Keratinocyte (primary cell): ENCODE data around the gene PIGQ. TPM values are rescaled to one million over a fixed set of nuclear protein-coding genes. Genes with fewer than 3 reads are reported as not detected.
A peak's percentile ranks its signal among the peaks of the same experiment; 100 is the strongest.

Source experiments
- DNase-seq: peaks from one replicate; pipeline ENCODE4 v3.0.0-alpha.2; 2011; ENCODE audit warnings: low read depth, missing footprints, low spot score
- FAIRE-seq: peaks from 2 replicates; lab custom pipeline; 2011; peaks lifted over from hg19 to GRCh38; lab: Jason Lieb, UNC
- H2AFZ ChIP-seq: 2 replicates; pipeline ENCODE4 v1.6.0; 2012; ENCODE audit warnings: low read length, control low read depth, inconsistent platforms; ENCODE audit not compliant: control insufficient read depth
- H3K27ac ChIP-seq: 2 replicates; pipeline ENCODE4 v1.5.1; 2011; ENCODE audit warnings: low read length; ENCODE audit not compliant: control insufficient read depth, insufficient read depth
- H3K27me3 ChIP-seq: 3 replicates; pipeline ENCODE4 v1.6.0; 2011; ENCODE audit warnings: low read length; ENCODE audit not compliant: control insufficient read depth, insufficient read depth; ENCODE audit errors: extremely low read depth
- H3K36me3 ChIP-seq, 2 experiments: 2 replicates in 1 of 2; 3 replicates in 1 of 2; pipeline ENCODE4 v1.5.1; 2011; ENCODE audit warnings: low read length in 2 of 2, mild to moderate bottlenecking in 1 of 2; ENCODE audit not compliant: control insufficient read depth in 2 of 2, insufficient read depth in 2 of 2; ENCODE audit errors: extremely low read depth in 1 of 2
- H3K4me1 ChIP-seq: 3 replicates; pipeline ENCODE4 v1.5.1; 2011; ENCODE audit warnings: low read length; ENCODE audit not compliant: control insufficient read depth, insufficient read depth; ENCODE audit errors: extremely low read depth
- H3K4me2 ChIP-seq: 3 replicates; pipeline ENCODE4 v1.6.0; 2011; ENCODE audit warnings: low read depth, low read length; ENCODE audit not compliant: control insufficient read depth, insufficient read depth; ENCODE audit errors: extremely low read depth
- H3K4me3 ChIP-seq, 3 experiments: fragments of 200-600 bp in 1 of 3; sonication (generic) in 1 of 3; 2 replicates in 2 of 3; 3 replicates in 1 of 3; pipeline ENCODE4 v1.5.1; 2011 to 2016; ENCODE audit warnings: low read length in 3 of 3, mild to moderate bottlenecking in 3 of 3, control low read depth in 2 of 3, inconsistent platforms in 1 of 3, low read depth in 1 of 3, mixed read lengths in 1 of 3, mixed run types in 1 of 3, moderate library complexity in 1 of 3; ENCODE audit not compliant: control insufficient read depth in 2 of 3, insufficient read depth in 2 of 3; ENCODE audit errors: extremely low read depth in 1 of 3
- H3K79me2 ChIP-seq: 2 replicates; pipeline ENCODE4 v1.6.0; 2012; ENCODE audit warnings: low read length; ENCODE audit not compliant: control insufficient read depth, insufficient read depth
- H3K9ac ChIP-seq: 3 replicates; pipeline ENCODE4 v1.6.0; 2011; ENCODE audit warnings: low read length; ENCODE audit not compliant: control insufficient read depth, insufficient read depth; ENCODE audit errors: extremely low read depth
- H3K9me1 ChIP-seq: 3 replicates; pipeline ENCODE4 v1.6.0; 2011; ENCODE audit warnings: low read length; ENCODE audit not compliant: control insufficient read depth, insufficient read depth; ENCODE audit errors: extremely low read depth
- H3K9me3 ChIP-seq: 2 replicates; pipeline ENCODE4 v1.5.1; 2012; ENCODE audit warnings: low read depth, low read length; ENCODE audit not compliant: control insufficient read depth
- H4K20me1 ChIP-seq: 3 replicates; pipeline ENCODE4 v1.6.0; 2011; ENCODE audit warnings: low read length; ENCODE audit not compliant: control insufficient read depth, insufficient read depth; ENCODE audit errors: extremely low read depth
- EZH2 ChIP-seq: IDR thresholded peaks from one replicate; pipeline ENCODE4 v1.6.1; 2012; ENCODE audit warnings: inconsistent platforms, mild to moderate bottlenecking, low read length, moderate library complexity
- dilution Hi-C: fragments of 300-500 bp; cut with MboI; formaldehyde crosslinking; loops from one replicate; pipeline ENCODE4 v1.7.0; 2020; ENCODE audit warnings: low sequenced_read_pairs; ENCODE audit not compliant: extremely low pct_ligation_motif_present
- polyA plus RNA-seq, 5 experiments: library from polyadenylated mRNA; depleted of rRNA in 3 of 5; stranded (reverse) in 3 of 5; stranded (forward) in 1 of 5; unstranded in 1 of 5; fragments of >200 nt; gene quantifications; 1 replicate in 1 of 5; 2 replicates in 3 of 5; 3 replicates in 1 of 5; pipeline versions ENCODE4 v1.2.1 to v1.2.3, GENCODE V29; 2011 to 2012; ENCODE audit warnings: missing spikeins in 2 of 5, low read depth in 1 of 5, low replicate concordance in 1 of 5
- TF ChIP-seq, protein P1 (sequence below), 3 experiments: IDR thresholded peaks in 1 of 3; conservative IDR thresholded peaks in 1 of 3; optimal IDR thresholded peaks in 1 of 3; 2 replicates in 2 of 3; 3 replicates in 1 of 3; pipeline versions ENCODE3 to v1.5.1; 2011; ENCODE audit warnings: low read length in 3 of 3, mild to moderate bottlenecking in 3 of 3, moderate library complexity in 2 of 3, control low read depth in 1 of 3, inconsistent platforms in 1 of 3; ENCODE audit not compliant: insufficient read depth in 2 of 3; ENCODE audit errors: extremely low read depth in 1 of 3

The PIGQ gene
- polyA plus RNA-seq, 1 donor (not counting 4 experiments of a cell fraction or from before 2014, with no cell fraction given) = 11.2 TPM

DNA sequence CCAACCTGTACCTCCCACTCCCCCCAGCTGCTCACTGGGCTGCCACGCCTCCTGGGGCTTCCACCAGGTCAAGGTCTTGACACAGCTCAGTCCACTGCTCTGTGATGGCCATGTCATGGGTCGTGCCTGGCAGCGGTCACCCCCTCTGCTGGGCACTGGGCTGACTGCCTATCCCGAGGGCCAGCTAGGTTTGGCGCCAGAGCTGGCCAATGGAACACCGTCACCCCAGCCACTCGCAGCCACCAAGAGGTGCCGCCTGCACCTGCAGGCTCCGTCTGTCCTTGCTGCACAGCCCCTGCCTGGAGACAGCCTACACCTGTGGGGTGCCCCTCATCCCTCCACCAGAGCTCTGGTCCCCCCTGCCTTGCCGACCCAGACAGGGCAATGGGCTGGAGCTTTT, 15.6 kb downstream of the PIGQ start:
- Histone ChIP-seq H3K9ac (no peak overlapping the region), H3K27ac (no peak overlapping the region), H3K27me3 (peaks cover 3% of the 10 kb centered on the region), H3K4me3 (no peak overlapping the region), H3K9me3 (no peaks in the 10 kb centered on the region), H3K4me2 (no peak overlapping the region), H3K36me3 (peaks cover 0 to 2% of the 10 kb centered on the region in 2 experiments), H3K4me1 (peaks cover 13% of the 10 kb centered on the region), H3K9me1 (no peaks in the 10 kb centered on the region), H2AFZ (no peak overlapping the region), H3K79me2 (peaks cover 9% of the 10 kb centered on the region), H4K20me1 (peaks cover 2% of the 10 kb centered on the region)
- FAIRE-seq = no peak
- dilution Hi-C loops = no loop called here
- DNase-seq = no peak
- TF ChIP-seq EZH2 = no peak
- TF ChIP-seq, protein P1, sequence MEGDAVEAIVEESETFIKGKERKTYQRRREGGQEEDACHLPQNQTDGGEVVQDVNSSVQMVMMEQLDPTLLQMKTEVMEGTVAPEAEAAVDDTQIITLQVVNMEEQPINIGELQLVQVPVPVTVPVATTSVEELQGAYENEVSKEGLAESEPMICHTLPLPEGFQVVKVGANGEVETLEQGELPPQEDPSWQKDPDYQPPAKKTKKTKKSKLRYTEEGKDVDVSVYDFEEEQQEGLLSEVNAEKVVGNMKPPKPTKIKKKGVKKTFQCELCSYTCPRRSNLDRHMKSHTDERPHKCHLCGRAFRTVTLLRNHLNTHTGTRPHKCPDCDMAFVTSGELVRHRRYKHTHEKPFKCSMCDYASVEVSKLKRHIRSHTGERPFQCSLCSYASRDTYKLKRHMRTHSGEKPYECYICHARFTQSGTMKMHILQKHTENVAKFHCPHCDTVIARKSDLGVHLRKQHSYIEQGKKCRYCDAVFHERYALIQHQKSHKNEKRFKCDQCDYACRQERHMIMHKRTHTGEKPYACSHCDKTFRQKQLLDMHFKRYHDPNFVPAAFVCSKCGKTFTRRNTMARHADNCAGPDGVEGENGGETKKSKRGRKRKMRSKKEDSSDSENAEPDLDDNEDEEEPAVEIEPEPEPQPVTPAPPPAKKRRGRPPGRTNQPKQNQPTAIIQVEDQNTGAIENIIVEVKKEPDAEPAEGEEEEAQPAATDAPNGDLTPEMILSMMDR (optimal IDR thresholded peaks at IDR 0.05 in 1 of 3, IDR thresholded peaks at IDR 0.05 in 1 of 3, conservative IDR thresholded peaks at IDR 0.05 in 1 of 3; ENCODE audit: extremely low read depth in 1 of 3, insufficient read depth in 2 of 3, low read length in 3 of 3) = peak in 1 of 3 experiments; percentile 15

DNA sequence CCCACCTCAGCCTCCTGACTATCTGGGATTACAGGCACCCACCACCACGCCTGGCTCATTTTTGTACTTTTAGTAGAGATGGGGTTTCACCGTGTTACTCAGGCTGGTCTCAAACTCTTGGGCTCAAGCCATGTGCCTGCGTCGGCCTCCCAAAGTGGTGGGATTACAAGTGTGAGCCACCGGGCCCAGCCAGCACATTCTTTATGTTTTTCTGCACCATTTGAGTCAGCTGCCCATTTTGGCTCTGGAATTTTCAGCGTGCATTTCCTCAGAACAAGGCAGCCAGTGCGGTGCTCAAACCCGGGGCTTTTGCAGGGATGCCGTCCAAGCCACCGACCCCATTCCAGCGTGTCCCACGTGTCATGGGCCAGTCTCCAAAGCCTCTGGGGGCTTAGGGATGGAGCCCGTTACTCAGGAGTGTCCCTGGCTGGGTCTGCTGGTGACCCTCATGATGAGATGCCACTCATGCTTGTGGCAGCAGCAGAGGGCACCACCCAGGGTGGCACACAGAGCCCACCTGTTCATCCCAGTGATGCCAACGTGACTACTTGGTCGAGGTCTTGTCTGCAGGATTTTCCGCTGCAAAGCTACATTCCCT, 16.4 kb downstream of the PIGQ start:
- H3K79me2 ChIP-seq = peaks cover 17% of the 10 kb centered on the region
- H3K4me1 ChIP-seq = peaks cover 20% of the 10 kb centered on the region
- H3K9me1 ChIP-seq = peaks cover 3% of the 10 kb centered on the region
- H4K20me1 ChIP-seq = peaks cover 7% of the 10 kb centered on the region
- H2AFZ ChIP-seq = no peak overlapping the region
- H3K9ac ChIP-seq = no peak overlapping the region
- DNase-seq = no peak
- no peak for FAIRE-seq
- H3K27ac ChIP-seq = no peak overlapping the region
- H3K27me3 ChIP-seq = peaks cover 3% of the 10 kb centered on the region
- H3K9me3 ChIP-seq = no peaks in the 10 kb centered on the region
- dilution Hi-C loops = no loop called here
- no peak overlapping the region for H3K4me2 ChIP-seq
- no peak for TF ChIP-seq EZH2
- TF ChIP-seq, protein P1 (optimal IDR thresholded peaks at IDR 0.05 in 1 of 3, IDR thresholded peaks at IDR 0.05 in 1 of 3, conservative IDR thresholded peaks at IDR 0.05 in 1 of 3; ENCODE audit: extremely low read depth in 1 of 3, insufficient read depth in 2 of 3, low read length in 3 of 3) = no peak
- H3K36me3 ChIP-seq = peaks cover 0 to 1% of the 10 kb centered on the region in 2 experiments
- H3K4me3 ChIP-seq = no peak overlapping the region
